ENCODE measurements around the gene NADSYN1.
"Not testable (repeated sequence)": the region's sequence is repeated elsewhere in the genome, so short reads cannot be mapped to it uniquely, and the experiment has no call there.

The NADSYN1 gene

GRCh38 chr11:71453037-71453917 is at the start of gene NADSYN1:
Gene NADSYN1 (plus strand): TSS chr11:71453203. CDS start chr11:71453297, 94 bp downstream.
- Histone ChIP-seq H3K27ac (peak within 1 kb of the TSS; percentile 15 to 89 (median 83)), H3K4me3 (peak within 1 kb of the TSS; percentile 68 to 97 (median 81))

DNA sequence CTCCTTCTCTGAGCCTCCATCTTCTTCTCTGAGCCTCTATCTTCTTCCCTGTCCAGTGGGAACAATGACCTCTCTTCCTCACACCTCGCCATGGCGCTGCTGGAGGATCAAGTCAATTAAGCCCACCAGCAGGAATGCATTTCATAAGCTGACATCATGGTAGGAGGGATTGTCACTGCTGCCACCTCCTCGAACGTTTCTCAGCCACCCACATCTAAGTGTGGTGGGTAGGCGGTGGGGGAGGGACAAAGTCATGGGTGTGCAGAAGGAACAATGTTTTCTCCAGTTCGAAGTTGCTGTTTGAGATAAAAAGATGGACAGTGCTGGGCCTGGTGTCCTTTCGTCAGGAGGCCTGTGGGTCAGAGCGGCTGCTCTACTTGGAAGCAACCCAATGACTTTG is 48.8 kb upstream of the NADSYN1 start:
- no peak overlapping the region for H3K27ac ChIP-seq
- H3K4me3 ChIP-seq = no peak overlapping the region

DNA sequence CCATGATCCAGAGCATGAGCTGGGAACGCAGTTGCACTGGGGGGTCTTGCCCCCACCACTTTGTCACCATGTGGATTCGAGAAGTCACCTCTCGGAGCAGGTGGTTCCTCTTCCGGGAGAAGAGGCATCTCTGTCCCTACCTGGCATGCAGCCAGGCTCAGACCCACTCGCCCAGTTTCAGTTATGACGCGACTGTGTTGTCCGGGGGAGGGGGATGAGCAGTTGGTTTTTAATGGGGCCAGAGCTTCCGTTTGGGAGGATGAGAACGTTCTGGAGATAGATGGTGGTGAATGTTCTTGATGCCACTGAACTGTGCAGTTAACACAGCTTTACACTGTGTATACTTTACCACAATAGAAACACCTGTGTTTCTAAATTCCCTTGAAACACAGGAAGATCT is 46.3 kb upstream of the NADSYN1 start:
- Histone ChIP-seq H3K4me3 (no peak overlapping the region), H3K27ac (no peak overlapping the region)

- H3K4me3 ChIP-seq = no peak overlapping the region
- no peak overlapping the region for H3K27ac ChIP-seq
Measured at GRCh38 chr11:71407356-71407755, 45.6 kb upstream of the NADSYN1 start.

DNA sequence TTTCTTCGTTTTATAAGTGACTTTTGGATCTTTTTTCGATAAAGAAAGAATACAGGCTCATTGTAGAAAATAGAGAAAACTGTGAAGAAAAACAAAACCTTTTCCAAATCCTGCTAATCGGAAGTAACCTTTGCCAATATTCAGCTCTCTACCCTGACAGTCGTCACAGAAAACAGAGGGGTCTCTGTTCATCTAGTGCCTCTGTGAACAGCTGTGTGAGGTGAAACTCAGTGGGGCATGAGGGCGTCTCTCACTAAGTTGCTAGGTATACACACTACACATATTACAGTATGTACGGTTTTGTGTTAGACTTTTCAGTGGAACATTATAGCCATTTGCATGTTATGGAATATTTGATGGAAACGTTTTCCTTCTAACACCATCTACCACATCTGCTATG is 44.2 kb upstream of the NADSYN1 start:
- H3K4me3 ChIP-seq = no peak overlapping the region
- no peak overlapping the region for H3K27ac ChIP-seq

- Histone ChIP-seq H3K27ac (no peak overlapping the region), H3K4me3 (no peak overlapping the region)
Measured at GRCh38 chr11:71410363-71410966, 42.5 kb upstream of the NADSYN1 start.

GRCh38 chr11:71414645-71415044 is 38.4 kb upstream of the NADSYN1 start:
- no peak overlapping the region for H3K27ac ChIP-seq
- no peak overlapping the region for H3K4me3 ChIP-seq

DNA sequence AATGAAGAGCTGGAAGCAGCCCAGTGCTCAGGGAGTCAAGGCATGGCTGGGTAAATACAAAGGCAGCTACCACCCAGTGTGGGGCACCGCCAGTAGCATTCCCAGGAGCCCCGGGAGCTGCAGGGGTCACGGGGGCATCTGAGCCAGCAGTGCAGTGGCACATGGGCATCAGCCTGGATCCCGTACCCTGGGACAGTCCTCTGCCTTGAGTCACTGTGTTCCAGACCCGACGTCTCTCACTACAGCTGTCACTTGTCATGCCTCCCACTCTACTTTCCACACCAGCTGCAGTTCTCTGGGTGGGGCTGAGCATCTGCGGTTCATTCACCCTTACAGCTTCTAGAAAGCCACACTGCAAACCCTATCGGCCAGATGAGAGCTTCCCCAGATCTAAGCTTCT is 34.4 kb upstream of the NADSYN1 start:
- Histone ChIP-seq H3K27ac (no peak overlapping the region), H3K4me3 (no peak overlapping the region)

- no peak overlapping the region for H3K4me3 ChIP-seq
- no peak overlapping the region for H3K27ac ChIP-seq
Measured at GRCh38 chr11:71420455-71421241, 32.4 kb upstream of the NADSYN1 start.

DNA sequence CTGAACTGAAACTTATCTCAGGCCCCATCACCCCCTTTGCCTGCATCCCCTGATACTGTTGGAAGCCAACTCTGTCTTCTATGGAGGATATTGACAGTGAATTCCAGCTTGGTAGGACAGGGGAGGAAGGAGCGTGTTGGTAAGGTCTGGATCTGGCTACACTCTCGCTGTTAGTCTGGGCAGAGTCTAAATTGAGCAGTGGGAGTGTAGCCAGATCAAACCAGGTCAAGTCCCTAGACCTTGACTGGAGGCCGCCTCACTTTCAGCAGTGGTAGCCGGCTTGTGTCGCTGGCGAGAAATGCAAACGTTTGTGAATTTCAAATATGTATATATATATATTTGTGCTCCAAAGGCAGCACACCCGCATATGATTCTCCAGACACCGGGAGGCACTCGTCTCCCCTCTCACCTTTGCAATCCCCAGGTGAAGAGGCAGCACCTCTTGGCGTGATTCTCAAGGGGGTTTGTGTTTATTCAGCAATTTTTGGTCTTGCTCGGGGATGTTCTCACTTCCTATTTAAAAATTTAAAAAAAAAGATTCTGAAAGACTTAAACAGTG is 31.5 kb upstream of the NADSYN1 start:
- H3K4me3 ChIP-seq = no peak overlapping the region

DNA sequence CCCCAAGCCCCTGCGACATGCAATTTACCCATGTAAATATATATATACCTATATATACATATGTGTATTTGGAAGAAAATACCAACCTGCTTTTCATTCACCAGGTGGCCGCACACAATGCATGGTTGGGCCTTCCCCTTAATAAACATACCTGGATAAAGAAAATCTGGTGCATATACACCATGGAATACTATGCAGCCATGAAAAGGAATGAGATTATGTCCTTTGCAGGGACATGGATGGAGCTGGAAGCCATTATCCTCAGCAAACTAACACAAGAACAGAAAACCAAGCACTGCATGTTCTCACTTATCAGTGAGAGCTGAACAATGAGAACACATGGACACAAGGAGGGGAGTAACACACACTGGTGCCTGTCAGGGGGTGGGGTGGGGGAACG is 30.7 kb upstream of the NADSYN1 start:
- not testable (repeated sequence) for H3K4me3 ChIP-seq, H3K27ac ChIP-seq

More for the DNA sequence above, 31.5 kb upstream of the NADSYN1 start:
- no peak overlapping the region for H3K27ac ChIP-seq

- H3K4me3 ChIP-seq = no peak overlapping the region
Measured at GRCh38 chr11:71423181-71423790, 29.7 kb upstream of the NADSYN1 start.

DNA sequence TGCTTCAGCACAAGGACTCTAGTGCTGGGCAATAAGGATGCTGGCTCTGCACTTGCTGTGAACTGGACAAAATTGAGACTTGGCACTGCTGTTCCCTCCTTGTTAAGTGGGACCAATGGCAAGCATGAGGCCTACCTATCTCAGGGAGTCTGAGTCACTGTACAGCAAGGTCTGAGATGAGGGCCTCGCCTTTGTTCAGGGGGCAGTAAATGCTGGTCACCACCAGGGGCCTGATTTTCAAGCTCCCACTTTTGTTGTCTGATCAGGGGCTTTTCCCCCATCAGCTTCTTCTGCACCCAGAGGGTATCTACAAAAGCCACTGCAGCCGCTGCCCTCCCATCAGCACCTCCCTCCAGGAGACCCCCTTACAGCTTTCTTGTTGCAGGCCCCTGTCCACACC is 27.6 kb upstream of the NADSYN1 start:
- no peak overlapping the region for H3K27ac ChIP-seq

More at GRCh38 chr11:71423181-71423790, 29.7 kb upstream of the NADSYN1 start:
- H3K27ac ChIP-seq = no peak overlapping the region

GRCh38 chr11:71425860-71426259 is 27.1 kb upstream of the NADSYN1 start:
- H3K4me3 ChIP-seq = no peak overlapping the region

More for the DNA sequence above, 27.6 kb upstream of the NADSYN1 start:
- no peak overlapping the region for H3K4me3 ChIP-seq

GRCh38 chr11:71426413-71426812 is 26.6 kb upstream of the NADSYN1 start:
- no peak overlapping the region for H3K4me3 ChIP-seq
- no peak overlapping the region for H3K27ac ChIP-seq

More at GRCh38 chr11:71425860-71426259, 27.1 kb upstream of the NADSYN1 start:
- no peak overlapping the region for H3K27ac ChIP-seq

DNA sequence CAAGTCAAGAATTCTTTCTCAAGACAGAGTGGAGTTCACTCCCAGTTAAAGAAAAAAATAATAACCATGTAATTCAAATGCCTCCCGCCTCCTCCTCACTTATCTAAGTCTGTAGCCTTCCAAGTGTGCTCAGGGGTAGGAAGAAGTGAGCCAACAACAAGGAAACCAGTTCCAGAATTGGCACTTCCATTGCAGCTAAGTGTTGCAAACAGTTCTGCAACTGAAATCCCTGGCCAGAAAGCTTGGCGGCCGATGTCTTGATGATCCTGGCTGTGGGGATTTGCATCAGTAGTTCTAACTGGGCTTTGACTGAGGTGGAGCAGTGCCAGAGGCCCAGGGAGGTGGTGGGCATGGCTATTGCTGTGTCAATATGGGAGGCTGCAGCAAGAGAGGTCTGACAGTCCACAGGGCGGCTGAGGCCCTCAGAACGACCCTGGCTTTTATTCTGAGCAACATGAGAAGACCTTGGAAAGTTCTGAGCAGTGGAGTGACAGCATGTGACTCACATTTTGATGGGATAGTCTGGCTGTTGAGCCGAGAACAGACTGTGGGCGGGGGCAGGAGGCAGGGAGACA is 24.1 kb upstream of the NADSYN1 start:
- Histone ChIP-seq H3K27ac (peak overlapping the region in 1 of 21 experiments; percentile 27), H3K4me3 (no peak overlapping the region)

DNA sequence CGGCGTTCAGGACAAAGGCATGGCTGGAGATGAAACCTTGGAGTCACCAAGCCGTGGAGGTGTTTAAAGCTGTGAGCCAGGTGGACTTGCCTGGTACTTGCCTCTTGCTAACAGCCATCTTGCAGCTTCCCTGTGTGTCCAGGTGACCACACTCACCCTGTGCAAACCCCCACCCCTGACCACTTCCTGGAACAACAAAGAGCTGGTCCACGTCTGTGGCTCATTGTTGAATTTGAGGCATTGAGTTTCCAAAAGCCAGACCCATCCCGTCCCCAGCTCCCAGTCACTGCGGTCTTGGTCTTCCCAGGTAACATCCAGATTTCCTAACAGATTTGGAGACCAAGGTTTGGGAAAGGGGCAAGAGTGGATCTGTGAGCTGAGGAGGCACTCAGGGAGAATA is 23.3 kb upstream of the NADSYN1 start:
- H3K27ac ChIP-seq = peak overlapping the region in 1 of 21 experiments; percentile 27

GRCh38 chr11:71430166-71430565 is 22.8 kb upstream of the NADSYN1 start:
- Histone ChIP-seq H3K27ac (peak overlapping the region in 1 of 21 experiments; percentile 27), H3K4me3 (no peak overlapping the region)

More for the DNA sequence above, 23.3 kb upstream of the NADSYN1 start:
- no peak overlapping the region for H3K4me3 ChIP-seq

DNA sequence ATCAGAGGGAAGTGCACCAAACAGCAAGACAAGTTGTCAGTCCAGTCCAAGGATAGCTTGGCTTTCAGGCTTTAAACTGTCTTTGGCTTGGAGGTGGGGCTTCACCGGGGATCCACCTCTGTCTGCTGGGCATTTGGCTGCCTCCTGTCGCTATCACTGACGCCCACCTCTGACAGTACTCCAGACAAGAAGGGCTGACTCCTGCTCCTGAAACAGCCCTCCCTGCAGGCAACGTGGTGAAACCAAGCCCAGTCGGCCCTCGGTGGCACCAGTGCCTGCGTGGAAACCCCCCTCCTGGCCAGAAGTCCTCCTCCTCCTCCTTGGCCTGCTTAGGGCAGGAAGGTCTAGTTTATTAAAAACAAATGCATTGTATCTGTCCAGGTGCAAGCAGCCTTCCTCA is 21.7 kb upstream of the NADSYN1 start:
- Histone ChIP-seq H3K27ac (no peak overlapping the region), H3K4me3 (no peak overlapping the region)
